ENCODE results near the gene TLNRD1.

DNA sequence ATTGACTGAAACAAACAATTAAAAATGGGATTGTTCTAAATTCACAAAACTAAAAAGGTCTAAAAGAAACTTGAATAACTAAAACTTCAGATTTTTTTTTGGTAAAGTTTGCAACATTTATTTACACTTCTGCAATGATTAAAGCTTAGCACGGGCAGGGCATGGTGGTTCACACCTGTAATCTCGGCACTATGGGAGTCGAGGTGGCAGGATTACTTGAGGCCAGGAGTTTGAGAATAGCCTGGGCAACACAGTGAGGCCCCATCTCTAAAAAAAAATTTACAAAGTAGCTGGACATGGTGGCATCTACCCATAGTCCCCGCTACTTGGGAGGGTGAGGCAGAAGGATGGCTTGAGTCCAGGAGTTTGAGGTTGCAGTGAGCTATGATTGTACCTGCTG, 31.6 kb downstream of the TLNRD1 start:
- no peak for TF ChIP-seq EZH2phosphoT487 (IDR thresholded peaks at IDR 0.05; ENCODE audit: low read depth)
- TF ChIP-seq, protein P1, sequence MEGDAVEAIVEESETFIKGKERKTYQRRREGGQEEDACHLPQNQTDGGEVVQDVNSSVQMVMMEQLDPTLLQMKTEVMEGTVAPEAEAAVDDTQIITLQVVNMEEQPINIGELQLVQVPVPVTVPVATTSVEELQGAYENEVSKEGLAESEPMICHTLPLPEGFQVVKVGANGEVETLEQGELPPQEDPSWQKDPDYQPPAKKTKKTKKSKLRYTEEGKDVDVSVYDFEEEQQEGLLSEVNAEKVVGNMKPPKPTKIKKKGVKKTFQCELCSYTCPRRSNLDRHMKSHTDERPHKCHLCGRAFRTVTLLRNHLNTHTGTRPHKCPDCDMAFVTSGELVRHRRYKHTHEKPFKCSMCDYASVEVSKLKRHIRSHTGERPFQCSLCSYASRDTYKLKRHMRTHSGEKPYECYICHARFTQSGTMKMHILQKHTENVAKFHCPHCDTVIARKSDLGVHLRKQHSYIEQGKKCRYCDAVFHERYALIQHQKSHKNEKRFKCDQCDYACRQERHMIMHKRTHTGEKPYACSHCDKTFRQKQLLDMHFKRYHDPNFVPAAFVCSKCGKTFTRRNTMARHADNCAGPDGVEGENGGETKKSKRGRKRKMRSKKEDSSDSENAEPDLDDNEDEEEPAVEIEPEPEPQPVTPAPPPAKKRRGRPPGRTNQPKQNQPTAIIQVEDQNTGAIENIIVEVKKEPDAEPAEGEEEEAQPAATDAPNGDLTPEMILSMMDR (IDR thresholded peaks at IDR 0.05; ENCODE audit: low read depth, low read length): no peak

Measured in OCI-LY3 (cell line).